ENCODE measurements around the gene SPPL2B.

DNA sequence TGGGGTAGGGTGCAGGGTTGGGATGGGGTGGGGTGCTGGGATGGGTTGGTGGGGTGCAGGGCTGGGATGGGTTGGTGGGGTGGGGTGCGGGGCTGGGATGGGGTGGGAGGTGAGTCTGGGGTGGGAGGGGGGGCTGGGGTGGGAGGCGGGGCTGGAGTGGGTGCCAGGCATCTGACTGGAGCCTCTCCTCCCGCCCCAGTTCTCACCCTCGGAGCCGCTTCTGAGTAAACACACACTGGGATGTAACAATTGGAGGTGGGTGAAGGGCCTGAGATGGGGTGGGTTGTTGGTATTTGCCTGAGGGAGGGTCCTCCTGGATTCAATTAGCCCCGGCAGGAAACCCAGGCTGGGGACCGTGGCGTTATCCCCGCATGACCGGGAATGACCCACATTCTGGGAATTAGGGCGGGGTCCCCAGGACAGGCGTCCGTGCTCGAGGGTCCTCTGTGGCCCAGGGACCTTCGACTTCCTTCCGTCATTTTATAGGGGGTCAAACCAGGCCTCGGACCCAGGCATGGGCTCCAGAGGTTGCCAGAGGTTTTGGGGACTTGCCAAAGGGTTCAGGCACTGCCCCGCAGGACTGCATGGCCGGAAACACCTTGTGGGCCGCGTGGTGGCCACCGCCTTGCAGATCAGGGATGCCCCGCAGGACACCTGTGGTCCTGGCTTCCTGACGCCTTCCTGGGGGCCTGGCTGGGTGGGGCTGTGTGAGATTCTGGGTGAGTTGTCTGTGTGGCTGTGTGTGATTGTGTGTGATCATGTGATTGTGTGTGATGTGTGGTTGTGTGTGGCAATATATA lies 33.0 kb downstream of the SPPL2B start:
- TF ChIP-seq, protein P1, sequence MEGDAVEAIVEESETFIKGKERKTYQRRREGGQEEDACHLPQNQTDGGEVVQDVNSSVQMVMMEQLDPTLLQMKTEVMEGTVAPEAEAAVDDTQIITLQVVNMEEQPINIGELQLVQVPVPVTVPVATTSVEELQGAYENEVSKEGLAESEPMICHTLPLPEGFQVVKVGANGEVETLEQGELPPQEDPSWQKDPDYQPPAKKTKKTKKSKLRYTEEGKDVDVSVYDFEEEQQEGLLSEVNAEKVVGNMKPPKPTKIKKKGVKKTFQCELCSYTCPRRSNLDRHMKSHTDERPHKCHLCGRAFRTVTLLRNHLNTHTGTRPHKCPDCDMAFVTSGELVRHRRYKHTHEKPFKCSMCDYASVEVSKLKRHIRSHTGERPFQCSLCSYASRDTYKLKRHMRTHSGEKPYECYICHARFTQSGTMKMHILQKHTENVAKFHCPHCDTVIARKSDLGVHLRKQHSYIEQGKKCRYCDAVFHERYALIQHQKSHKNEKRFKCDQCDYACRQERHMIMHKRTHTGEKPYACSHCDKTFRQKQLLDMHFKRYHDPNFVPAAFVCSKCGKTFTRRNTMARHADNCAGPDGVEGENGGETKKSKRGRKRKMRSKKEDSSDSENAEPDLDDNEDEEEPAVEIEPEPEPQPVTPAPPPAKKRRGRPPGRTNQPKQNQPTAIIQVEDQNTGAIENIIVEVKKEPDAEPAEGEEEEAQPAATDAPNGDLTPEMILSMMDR (IDR thresholded peaks at IDR 0.05), result no peak
- no peak for TF ChIP-seq POLR2A (IDR thresholded peaks at IDR 0.05)
